ENCODE data around the gene RNF166.
A peak's percentile ranks its signal among the peaks of the same experiment; 100 is the strongest.

Gene RNF166

DNA sequence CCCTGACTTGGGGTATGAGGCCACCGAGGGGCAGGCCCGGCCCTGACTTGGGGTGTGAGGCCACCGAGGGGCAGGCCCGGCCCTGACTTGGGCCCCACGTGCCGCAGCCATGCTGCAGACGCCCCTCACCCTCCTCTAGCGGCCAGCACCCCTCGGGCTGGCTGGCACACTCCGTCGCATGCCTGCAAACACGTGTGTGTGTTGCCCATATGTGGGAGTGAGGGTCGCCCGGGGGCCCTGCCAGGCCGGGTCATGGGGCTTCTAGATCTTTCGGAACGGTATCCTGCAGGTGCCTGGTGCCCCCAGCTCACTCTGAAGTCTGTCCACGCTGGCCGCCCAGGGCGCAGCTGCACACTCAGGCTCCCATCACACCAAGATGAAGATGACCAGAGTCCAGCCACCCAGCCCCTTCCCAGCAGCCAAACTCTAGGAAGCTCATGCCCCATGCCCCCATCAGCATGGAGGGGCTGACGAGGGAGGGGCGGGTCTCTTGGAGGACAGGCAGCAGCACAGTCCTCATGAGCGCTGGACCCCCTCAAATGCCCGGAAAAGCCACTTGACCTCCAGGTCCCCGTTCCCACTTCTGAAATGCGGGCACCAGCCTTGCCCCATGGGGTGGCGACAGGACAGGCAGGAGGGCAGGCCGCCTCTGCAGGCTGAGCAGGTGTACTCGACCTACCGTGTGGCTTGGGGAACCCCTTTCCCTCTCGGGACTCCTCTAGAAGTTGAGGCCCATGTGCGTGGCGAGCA, 33.9 kb upstream of the RNF166 start:
- DNase-seq: no peak

DNA sequence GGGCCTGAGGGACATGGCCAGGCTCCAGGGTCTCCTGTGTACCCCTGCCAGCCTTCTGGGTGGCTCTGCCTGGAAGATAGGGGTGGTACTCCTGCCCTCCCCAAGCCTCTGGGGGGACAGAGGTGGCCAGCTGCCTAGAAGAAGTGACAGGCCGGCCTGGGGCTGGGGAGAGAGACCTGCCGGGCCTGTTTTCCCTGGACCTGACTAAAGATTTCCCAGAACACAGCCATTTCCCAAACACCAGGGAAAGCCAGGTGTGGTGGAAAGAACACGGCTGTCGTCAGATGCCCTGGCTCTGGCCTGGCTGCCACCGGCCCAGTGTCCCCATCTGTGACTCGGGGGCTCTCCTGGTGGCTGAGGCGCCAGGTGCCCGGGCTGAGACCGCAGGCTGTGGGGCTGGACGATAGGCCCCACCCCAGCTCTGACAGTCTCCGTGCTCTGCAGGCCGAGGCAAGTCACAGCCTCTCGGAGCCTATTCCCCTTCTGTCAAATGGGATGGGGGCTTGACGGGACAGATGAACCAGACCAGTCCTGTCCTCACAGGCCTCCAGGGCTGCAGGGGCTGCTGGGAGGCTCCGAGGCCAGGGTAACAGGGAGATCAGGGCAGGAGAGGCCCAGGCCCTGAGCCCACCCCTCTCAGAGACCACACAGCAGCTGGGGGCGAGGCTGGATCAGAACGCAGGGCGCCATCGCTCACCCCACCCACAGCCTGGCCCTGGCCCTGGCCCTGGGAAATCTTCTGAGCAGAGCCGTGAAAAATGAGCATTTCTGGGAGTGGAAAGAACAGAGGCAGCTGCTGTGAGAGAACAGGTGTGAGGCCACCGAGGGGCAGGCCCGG, 33.1 kb upstream of the RNF166 start:
- DNase-seq: no peak

DNA sequence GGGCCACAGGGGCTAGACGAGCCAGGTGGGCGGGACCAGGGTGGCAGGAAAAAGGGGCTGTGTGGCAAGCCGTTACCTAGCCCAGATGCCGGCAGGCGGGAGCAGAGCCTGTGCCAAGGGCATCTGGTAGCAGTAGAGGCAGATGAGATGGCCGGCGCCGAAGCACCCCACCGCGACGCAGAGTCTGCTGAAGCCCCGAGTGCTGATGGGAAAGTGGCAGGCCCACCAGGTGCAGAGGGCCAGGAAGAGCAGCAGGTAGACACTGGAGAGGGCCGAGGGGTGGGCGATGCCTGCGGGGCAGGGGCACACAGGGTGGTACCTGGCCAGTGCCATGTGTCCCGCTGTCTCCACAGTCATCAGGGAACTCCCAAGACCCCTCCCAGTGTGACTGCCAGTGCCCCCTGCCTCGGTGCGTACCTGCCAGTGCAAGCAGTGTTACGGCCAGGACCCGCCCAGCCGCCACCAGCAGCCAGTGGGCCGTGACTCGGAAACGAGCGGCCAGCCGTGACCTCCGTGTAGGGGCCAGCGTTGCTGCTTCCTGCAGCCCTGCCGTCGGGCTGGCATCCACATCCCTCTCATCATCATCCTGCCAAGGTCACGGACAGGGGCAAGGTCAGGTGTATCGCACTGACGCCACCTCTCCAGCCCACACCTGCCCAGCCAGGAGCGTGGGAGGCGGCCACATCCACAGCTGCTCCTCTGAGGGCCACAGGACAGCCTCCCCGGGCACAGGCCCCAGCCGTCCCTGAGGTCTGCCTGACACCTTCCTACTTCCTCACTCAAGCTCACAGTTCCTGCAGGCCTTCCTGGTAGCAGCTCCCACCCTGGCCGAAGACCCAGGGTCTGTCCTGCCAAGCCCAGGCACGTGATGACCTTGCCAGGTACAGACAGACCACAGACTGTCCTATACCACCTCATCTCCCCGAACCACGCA, 32.2 kb upstream of the RNF166 start:
- DNase-seq: no peak

DNA sequence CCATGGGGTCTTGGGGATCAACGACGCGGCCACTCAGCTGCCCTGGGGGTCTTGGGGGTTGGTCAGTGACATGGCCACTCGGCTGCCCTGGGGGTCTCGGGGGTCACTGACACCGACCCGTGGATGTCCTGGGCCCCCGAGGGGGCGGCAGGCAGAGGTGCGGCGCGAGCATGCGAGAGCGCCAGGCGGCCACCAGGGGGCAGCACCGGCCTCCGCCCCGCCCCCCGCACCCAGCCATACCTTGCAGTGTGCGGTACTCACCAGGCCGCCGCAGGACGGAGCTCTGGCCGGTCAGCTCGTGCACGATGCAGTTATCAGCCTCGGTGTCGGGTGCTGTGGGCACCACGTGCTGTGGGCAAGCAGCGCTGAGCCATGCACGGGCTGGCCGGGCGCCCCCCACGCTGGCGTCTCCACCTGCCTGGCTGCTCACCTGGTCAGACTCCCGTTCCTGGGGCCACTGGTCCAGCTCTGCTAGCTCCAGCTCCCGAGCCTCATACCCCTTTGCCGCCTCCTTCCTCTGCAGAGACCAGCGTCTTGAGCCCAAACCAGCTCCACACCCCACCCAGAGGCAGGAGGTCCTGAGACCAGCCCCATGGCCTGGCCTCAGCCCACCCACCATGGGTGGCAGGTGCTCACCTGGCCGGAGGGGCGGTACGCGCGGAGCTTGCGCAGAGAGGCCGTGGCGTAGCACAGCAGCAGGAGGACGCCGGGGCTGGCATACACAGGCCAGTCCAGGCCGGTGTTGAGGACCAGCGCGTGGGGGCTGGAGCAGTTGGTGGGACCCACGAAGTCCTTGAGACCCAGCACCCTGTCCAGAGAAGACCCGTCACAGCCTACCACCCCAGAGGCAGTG, 31.3 kb upstream of the RNF166 start:
- peak in 41 of 56 donors; percentile 1 to 68 (median 35) for DNase-seq

DNA sequence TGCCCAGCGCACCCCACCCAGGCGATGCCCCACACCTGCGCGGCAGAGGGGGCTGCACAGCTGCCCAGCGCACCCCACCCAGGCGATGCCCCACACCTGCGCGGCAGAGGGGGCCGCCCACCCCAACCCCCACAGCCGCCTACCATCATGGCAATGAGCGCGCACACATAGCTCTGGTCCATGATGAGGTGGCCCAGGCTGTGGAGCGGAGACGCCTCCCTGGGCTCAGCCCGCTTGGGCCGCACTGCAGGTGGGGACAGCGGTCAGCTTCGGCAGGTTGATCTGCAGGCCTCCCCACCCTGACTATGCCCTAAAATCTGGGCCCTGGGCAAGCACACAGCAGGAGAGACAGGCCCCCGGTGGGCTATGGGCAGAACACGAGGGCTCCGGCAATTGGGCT, 30.3 kb upstream of the RNF166 start:
- no peak for DNase-seq

DNA sequence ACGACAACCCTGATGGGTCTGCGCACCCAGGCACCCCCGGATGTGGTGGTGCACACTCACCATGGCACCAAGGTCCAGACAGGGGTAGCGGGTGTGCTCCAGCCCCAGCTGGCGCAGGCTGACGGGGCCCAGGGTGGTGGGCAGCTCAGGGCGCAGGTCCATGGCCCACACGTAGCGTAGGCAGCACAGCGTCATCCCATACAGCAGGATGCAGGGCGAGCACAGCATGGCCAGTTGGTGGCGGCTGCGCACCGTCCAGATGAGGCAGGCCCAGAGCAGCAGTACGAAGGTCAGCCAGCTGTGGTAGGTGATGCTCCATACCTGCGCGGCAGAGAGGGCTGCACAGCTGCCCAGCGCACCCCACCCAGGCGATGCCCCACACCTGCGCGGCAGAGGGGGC, 29.9 kb upstream of the RNF166 start:
- DNase-seq: no peak

DNA sequence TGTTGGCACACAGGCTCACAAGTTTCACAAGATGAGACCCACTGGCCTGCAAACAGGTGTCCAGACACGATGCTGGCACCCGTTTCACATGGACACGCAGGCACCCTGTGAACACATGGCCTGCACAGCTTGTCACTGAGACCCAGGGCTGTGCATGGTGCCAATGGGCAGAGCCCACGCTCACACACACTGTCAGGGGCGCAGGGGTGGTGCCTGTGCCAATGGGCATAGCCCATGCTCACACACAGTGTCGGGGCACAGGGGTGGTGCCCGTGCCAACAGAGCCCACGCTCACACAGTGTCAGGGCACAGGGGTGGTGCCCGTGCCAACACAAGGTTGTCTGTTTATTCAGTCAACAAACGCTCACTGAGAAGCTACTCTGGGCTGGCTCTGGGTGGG, 29.4 kb upstream of the RNF166 start:
- DNase-seq: no peak

DNA sequence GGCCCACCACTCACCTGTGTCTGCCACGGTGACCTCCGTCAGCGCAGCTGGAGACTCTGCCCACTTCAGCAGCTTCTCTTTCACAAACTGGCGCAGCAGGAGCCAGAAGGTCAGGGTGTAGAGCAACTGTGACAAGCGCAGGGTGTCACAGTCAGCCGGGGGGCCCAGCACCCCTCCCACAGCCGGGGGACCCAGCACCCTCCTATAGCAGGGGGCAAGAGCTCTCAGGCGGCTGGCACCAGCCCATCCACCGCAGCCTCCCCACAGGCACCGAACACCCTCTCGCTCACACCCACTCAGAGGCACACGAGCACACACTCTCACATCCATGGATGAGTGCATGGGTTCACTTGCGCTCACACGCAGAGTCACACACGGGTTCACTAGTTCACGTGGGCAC, 28.9 kb upstream of the RNF166 start:
- no peak for DNase-seq

DNA sequence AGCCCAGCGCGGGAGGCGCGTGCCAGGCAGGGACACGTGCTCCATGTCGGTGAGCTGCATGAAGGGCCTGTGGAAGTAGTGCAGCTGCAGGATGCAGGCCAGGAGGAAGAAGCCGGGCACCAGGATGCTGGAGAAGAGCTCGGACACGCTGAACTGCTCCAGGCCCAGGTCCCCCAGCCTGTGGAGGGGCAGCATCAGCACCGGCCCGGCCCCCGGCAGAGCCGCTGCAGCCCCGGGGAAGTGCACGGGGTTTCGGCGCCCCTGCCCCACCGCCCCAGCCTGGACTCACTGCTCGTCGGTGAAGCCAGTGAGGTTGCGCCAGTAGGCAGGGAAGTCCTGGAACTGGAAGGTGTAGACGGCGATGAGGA, 28.1 kb upstream of the RNF166 start:
- no peak for DNase-seq

DNA sequence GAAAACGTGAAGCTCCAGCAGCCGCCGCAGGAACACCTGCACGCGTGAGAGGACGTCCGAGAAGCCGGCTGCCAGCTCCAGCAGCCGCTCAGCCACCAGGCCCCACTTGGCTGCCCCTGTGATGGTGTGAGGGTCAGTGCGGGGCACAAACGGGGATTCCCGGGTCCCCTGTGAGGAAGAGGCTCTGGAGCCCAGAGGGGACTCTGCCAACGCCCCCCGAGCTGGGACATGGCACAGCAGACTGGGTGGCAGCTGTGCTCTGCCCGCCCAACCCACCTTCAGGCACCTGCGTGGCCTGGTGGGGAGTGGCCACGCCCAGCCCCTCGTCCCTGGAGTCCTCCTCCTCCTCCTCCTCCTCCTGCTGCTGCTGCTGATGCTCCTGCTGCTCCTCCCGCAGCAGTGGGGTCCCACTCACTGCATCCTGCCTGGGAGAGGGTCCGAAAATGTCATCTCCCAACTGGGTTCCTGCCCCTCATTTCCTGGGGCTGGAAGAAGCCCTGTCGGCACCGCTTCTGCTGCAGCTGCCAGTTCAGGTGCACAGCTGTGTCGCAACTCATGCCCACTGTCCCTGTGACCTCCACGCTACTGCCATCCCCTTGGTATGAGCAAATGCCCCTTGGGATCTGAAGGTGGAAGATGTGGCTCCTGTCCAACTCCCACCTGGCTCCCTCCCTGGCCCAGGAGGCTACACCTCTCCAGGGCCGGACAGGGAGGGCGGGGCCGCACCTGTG, 27.6 kb upstream of the RNF166 start:
- no peak for DNase-seq

DNA sequence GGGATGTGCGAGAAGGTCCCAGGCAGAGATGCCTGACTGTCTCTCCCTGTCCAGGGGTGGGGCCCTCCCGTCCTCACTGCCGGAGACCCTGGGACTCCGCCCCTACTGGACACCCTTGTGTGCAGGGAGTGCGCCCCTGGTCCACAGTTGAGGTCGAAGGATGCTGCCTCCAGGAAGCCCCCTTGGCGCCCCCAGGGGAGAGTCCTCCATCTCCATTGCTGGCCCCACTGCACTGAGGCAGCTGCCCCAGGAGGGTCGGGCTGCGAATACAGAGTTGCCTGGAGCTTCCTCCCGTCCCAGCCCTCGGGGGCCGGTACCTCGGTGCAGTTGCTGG, 26.7 kb upstream of the RNF166 start:
- DNase-seq: no peak

DNA sequence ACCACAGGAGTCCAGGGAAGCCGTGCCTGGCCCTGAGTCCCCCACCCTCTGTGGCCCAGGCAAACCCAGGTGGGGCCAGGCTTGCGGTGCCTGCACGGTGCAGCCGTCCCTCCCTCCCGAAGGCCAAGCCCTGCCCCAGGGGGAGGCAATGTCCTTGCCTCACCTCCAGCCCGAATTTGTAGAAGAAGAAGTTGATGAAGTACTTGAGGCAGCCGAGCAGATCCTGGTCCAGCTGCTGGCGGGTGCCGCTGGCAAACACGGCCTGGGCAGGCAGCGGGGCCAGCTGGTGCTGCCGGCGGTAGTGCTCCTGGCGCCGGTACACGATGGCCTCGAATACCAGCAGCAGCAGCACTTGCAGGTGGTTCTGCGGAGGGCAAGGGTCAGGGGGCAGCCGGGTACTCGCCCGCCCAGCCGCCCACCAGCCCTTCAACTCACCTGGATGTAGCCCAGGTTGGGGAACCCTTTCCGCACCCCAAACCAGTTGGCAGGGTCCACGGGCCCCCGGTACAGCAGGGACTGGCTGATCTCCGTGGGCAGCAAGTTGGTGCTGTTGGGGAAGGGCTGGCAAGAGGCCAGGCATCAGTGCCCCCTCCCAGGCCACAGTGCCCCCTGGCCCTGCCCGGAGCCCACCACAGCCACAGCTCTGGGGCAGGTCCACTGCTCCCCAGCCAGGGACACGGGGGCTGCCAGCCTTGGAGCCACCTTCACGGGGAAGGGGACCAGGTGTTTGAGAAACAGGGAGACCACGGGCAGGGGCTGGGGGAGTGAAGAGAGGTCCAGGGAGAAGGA, 26.2 kb upstream of the RNF166 start:
- DNase-seq: no peak

DNA sequence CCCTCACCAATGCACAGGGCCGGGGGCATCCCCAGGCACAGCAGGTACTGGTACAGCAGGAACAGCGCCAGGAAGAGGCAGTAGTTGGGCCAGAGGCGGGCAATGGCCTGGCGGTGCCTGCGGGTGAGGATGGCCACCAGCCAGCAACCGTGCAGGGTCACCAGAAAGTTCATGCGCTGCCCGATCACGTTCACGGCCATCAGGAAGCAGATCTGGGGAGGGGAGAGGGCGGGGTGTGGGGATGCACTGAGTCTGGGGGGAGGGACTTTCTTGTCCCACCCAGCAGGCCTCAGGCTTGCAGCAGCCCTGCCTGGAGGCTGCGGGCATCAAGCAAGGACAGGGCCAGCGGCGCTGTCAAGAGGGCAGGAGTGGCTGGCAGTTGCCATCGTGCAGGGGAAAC, 25.5 kb upstream of the RNF166 start:
- peak in 23 of 56 donors; percentile 13 to 97 (median 55) for DNase-seq

DNA sequence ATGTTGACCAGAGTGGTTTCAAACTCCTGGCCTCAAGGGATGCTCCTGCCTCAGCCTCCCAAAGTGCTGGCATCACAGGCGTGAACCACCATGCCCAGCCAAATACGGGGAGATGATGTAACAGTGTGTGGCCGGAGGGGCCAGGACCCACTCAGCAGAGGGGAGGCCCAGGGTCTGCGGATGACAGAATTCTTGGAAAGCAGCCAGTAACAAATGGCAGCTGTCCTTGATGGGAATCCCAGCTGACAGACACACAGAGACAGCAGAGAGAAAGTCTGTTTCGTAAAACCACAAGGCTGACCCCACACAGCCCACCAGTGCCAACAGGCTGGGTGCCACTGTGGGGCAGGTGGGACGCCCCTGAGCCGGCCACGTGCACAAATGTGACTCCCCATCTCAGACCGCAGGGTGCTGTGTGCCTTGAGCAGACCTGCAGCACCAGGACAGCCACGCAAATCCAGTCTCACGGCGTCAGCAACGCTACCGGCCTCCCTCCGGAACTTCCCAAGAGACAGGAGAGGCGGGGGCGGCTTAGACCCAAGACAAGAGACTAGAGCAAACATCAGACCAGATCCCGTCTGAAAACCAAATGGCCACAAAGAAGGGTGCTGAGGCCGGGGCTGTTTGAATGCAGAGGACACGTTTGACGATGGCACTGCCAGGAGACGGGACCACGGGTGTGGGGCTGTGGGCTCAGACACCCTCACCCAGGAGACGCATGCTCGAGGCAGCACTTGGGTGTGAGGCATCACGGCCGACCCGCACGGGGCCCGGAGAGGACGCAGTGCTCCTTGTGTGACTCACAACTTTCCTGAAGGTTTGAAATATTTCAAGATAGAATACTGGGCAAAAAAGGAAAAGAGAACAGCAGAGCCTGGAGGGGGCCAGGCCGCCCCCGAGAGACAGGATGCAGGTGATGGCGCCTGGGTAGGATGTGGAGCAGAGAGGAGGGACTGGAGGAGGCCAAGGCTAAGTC, 24.7 kb upstream of the RNF166 start:
- DNase-seq: no peak

DNA sequence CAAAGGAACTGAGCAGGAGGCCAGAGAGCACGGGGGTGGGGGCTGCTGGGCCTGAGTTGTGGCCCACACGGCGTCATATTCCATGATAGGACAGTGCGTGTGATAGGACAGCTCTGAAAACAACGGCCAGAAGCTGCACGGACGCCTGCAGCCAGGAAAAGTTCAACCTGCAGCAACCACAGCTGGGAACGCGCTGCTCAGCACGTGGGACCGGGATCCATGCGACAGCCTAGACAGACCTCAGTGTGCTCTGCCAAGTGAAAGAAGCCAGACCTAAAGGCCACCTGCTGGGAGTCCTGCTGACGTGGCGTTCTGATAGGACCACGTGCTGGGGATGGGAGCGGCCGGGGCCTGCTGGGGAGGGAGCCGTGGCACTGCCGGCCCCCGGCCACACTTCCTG, 21.7 kb upstream of the RNF166 start:
- no peak for DNase-seq

DNA sequence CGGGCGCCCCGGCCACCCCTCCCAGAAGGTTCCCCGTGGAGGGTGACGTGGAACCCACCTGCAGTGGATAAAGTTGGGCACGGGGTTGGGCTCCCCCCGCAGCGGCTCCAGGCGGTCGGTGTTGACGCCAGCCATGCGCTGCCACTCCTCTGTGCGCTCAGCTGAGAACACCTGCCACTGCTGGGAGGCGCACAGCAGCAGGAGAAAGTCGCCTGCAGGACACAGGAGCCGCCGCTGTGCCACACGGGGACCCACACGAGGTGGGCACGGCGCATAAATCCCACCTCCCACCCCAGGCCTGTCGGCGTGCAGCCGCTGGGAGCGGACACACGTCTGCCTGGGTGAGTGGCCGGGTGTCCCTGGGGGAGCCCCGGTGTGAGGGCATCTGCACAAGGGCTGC, 20.8 kb upstream of the RNF166 start:
- no peak for DNase-seq

DNA sequence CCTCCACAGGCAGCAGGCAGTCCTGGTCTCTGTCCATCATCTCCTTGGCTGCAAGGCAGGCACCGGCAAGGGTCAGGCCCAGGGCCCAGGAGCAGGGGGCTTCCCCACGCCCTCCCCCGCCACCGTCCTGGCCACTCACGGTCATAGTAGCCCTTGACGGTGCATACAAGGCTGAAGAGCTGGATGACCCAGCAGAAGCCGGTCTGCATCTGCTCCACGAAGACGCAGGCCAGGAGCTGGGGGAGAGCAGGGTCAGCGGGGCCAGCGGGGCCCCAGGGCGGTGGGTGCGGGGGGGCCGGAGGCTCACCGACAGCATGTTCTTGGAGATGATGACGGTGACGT, 20.2 kb upstream of the RNF166 start:
- DNase-seq: no peak
